Mucosa of stomach (tissue), 1 donor: Measurements from ENCODE around the gene PSAP.

ENCODE experiments used
- H3K27me3 ChIP-seq: one replicate; pipeline ENCODE4 v1.7.0; 2013; ENCODE audit warnings: mild to moderate bottlenecking, low read length; ENCODE audit not compliant: control insufficient read depth, insufficient read depth
- H3K36me3 ChIP-seq: one replicate; pipeline ENCODE4 v1.7.0; 2013; ENCODE audit warnings: low read length; ENCODE audit not compliant: control insufficient read depth, insufficient read depth
- H3K4me1 ChIP-seq: one replicate; pipeline ENCODE4 v1.7.0; 2013; ENCODE audit warnings: mild to moderate bottlenecking, low read length; ENCODE audit not compliant: control insufficient read depth, insufficient read depth
- H3K4me3 ChIP-seq: one replicate; pipeline ENCODE4 v1.7.0; 2013; ENCODE audit warnings: low read length
- H3K9ac ChIP-seq: one replicate; pipeline ENCODE4 v1.7.0; 2013; ENCODE audit warnings: mild to moderate bottlenecking, low read length, moderate library complexity
- H3K9me3 ChIP-seq: one replicate; pipeline ENCODE4 v1.7.0; 2013; ENCODE audit warnings: mild to moderate bottlenecking, low read length, moderate library complexity; ENCODE audit not compliant: control insufficient read depth
- donor health status: Pancreatic carcinoma.

PSAP gene

DNA sequence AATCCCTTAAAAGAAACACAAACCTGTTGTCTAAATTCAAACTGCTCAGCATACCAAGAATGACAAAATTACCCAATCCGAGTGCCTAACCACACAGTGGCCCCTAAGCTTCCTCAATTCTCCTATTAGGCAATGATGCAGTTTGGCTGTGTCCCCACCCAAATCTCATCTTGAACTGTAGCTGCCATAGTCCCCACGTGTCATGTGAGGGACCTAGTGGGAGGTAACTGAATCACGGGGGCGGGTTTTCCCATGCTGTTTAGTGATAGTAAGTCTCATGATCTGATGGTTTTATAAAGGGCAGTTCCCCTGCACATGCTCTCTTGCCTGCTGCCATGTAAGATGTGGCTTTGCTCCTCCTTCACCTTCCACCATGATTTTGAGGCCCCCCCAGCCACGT is 21.9 kb downstream of the PSAP start:
- Histone ChIP-seq H3K4me1 (peaks cover 21% of the 10 kb centered on the region), H3K27me3 (no peaks in the 10 kb centered on the region), H3K9ac (no peak overlapping the region), H3K36me3 (peaks cover 44% of the 10 kb centered on the region), H3K4me3 (no peak overlapping the region), H3K9me3 (no peaks in the 10 kb centered on the region)

DNA sequence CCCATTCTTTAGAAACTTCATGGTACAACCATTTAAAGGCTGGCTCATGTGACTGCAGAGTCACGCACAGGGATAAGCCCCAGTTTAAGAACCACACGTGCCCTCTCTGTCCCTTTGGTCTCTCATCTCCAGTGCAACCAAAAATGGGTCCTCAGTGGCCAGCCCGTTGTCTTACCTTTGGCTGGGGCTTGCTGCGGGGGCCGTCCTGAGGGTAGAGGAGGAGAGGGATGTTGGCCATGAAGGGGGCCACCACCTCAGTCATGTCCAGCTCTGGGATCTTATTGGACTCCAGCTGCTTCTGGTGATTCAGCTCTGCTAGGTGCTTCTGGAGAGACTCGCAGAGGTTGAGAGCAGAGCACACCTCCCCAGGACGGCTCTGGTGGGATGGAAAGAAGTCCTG is 22.3 kb downstream of the PSAP start:
- peaks cover 19% of the 10 kb centered on the region for H3K4me1 ChIP-seq
- no peaks in the 10 kb centered on the region for H3K9me3 ChIP-seq
- H3K9ac ChIP-seq, result no peak overlapping the region
- no peak overlapping the region for H3K4me3 ChIP-seq
- no peaks in the 10 kb centered on the region for H3K27me3 ChIP-seq
- peaks cover 39% of the 10 kb centered on the region for H3K36me3 ChIP-seq

DNA sequence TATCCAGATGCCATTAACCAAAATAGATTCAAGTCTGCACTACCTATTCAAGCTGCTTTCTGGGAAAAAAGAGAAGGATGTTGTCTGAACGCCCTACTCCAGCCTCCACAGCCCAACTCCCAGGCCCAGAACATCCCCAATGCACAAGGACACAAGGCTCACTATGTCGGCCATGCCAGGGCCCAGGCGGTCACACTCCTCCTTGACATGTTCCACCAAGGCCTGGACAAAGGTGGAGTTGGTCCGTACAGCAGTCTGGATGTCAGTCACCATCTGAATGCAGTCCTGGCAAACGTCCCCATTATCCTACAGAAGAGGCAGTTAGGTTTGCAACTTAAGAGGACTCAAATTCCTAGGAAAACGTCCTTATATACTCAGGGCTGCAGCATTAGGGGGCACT is 23.2 kb downstream of the PSAP start:
- Histone ChIP-seq H3K4me3 (no peak overlapping the region), H3K9me3 (no peaks in the 10 kb centered on the region), H3K4me1 (peaks cover 13% of the 10 kb centered on the region), H3K27me3 (no peaks in the 10 kb centered on the region), H3K9ac (no peak overlapping the region), H3K36me3 (peaks cover 40% of the 10 kb centered on the region)

DNA sequence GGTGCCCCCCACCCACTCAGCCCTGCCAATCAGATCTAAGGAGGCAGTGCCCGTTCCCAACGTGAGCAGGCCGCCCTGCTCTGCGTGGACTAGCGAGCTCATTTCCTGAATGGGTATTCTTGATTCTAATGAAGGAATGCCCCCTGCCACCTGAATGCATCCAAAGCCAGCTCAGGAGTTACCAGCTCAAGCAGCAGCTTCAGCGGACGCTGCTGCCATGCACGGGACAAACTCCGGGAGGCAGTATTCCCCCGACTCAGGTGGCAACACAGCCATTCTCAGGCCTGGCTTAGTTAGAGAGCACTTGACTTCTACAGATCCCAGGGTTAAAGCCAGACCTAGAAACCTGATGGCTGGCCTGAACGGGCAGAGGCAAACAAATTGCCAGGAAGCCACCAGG is 25.8 kb downstream of the PSAP start:
- Histone ChIP-seq H3K4me1 (no peaks in the 10 kb centered on the region), H3K9ac (no peak overlapping the region), H3K36me3 (peaks cover 34% of the 10 kb centered on the region)

DNA sequence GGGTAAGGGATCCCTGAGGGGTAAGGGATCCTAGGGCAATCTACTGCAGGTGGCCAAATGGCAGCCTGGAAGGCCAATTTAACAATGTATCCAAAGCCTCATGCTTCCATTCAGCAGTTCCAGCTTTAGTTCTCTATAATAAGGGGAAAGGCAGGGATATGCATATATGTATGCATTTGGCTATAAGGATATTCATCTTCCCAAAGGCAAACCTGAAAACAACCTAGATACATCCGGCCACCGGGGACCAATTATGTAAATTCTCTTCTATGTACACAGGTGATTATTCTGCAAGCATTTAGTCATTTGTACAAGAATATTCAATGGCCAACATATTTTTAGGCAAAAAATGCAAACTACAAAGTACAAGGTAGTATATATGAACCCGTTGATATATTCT is 26.7 kb downstream of the PSAP start:
- no peaks in the 10 kb centered on the region for H3K4me1 ChIP-seq
- H3K9me3 ChIP-seq, result no peaks in the 10 kb centered on the region
- no peak overlapping the region for H3K4me3 ChIP-seq
- H3K27me3 ChIP-seq, result no peaks in the 10 kb centered on the region
- H3K36me3 ChIP-seq, result peaks cover 38% of the 10 kb centered on the region
- no peak overlapping the region for H3K9ac ChIP-seq

More for the DNA sequence above, 25.8 kb downstream of the PSAP start:
- no peak overlapping the region for H3K4me3 ChIP-seq
- H3K9me3 ChIP-seq, result no peaks in the 10 kb centered on the region
- no peaks in the 10 kb centered on the region for H3K27me3 ChIP-seq

DNA sequence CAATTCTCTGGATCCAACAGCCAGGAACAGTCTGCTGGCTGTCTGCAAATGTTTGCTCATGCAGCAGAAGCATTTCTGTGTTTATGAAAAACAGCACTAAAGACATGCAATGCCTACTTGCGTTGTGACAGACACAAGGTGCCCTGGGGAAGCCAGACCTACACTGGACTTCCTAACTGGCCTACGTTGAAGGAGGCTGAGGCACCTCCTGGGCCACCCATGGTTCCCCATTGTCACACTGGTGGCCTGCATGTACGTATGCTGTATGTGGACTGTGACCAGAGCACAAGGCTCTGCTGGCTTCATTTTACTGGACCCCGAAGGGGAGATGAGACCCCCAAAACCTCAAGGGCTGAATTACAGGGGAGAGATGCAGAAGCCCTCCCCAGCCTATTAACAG is 27.7 kb downstream of the PSAP start:
- no peak overlapping the region for H3K4me3 ChIP-seq
- no peaks in the 10 kb centered on the region for H3K27me3 ChIP-seq
- H3K9me3 ChIP-seq, result no peaks in the 10 kb centered on the region
- H3K4me1 ChIP-seq, result no peaks in the 10 kb centered on the region
- H3K9ac ChIP-seq, result no peak overlapping the region
- peaks cover 40% of the 10 kb centered on the region for H3K36me3 ChIP-seq

DNA sequence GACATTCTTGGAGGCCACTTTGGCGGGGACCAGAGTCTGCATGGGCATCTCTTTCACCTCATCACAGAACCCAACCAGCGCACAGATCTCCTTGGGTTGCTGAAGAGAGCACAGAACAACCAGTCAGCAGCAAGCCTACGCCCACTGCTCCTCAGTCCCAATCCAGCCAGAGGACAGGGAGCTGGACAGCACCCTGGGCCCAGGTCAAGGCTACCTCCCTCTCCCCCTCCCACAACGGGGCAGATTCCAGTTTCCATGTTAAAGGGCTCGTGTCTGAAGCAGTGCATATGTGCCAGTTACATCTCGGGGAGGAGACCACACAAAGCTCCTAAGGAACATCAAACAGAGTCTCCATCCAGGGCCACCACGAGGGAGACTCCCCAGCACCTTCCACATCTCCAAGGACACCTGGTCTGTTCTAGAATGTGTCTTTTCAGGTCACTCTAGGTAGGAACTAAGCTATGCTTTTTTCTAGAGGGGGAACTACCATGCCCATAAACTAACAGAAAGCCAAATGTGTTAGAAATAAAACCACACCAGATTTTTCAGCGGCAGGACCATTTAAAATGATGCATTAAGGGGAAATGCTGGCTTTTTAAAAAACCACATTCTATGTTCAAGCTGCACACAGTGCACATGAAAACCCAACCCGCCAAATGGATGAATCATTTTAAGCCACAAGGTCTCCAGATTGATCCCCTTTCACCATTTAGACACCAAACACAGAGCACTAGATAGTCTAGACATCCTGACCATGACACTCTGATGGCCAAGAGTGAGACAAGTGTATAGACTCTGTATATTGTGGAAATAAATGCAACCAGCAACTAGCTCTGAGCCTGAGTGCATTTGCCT is 28.9 kb downstream of the PSAP start:
- Histone ChIP-seq H3K4me1 (no peaks in the 10 kb centered on the region), H3K9ac (no peak overlapping the region), H3K36me3 (peaks cover 33% of the 10 kb centered on the region)

DNA sequence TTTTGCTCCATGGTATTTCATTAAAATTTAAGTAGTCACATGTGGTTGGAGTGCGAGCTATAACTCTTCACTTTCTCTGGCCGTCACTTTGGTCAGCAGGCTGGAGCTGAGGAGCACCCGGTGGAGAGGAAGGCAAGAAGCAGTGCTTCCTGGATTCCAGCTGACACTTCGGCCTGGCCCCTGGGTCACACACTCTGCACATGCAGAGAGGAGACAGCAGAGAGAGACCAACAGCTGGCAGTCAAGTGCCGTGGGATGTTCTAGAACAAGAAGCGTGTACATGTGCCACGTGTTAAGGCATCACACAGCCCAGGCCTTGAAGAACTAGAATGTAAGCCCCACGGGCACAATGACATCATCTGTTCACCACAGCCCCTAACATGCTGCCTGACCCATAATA is 30.1 kb downstream of the PSAP start:
- no peak overlapping the region for H3K9ac ChIP-seq
- no peaks in the 10 kb centered on the region for H3K4me1 ChIP-seq
- no peaks in the 10 kb centered on the region for H3K27me3 ChIP-seq
- H3K9me3 ChIP-seq, result no peaks in the 10 kb centered on the region
- H3K4me3 ChIP-seq, result no peak overlapping the region
- peaks cover 25% of the 10 kb centered on the region for H3K36me3 ChIP-seq

More for the DNA sequence above, 28.9 kb downstream of the PSAP start:
- Histone ChIP-seq H3K9me3 (no peaks in the 10 kb centered on the region), H3K4me3 (no peak overlapping the region), H3K27me3 (no peaks in the 10 kb centered on the region)

DNA sequence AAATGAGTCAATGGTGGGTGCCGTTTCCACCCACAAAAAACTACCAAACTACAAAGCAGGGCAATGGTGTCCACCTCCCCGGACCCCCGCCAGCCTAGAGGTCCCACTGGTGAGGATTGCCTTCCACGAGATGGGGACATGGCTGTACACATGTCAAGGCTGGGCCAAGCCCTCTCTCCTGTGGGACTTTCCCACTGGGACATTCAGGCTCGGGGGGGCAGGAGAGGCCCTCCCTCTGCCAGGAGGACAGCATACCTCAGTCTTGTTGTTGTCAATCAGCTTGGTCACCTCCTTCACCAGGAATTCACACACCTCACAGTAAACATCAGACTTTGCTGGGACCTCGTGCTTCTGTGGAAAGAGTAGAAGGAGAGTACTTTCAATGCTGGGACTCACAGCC is 31.1 kb downstream of the PSAP start:
- Histone ChIP-seq H3K9ac (no peak overlapping the region), H3K9me3 (no peaks in the 10 kb centered on the region), H3K27me3 (no peaks in the 10 kb centered on the region), H3K36me3 (peaks cover 20% of the 10 kb centered on the region), H3K4me1 (no peaks in the 10 kb centered on the region), H3K4me3 (no peak overlapping the region)

DNA sequence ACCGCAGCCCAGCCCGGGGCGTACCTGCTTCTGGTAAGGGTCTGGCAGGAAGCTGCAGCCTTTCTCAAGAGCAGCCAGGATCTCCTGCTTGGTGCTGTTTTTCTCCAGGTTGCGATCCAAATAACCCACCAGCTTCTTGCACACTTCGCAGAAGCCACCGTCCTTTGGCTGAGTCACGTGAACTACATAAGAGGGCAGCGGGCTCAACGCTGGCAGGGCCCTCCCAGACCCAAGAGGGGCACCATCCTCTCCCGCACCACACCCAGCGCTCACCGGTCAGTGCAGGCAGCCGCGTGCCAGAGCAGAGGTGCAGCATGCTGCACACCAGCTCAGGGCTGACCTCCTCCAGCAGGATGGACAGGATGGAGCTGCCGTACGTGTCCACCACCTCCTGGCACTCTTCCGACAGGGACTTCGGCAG is 31.6 kb downstream of the PSAP start:
- no peaks in the 10 kb centered on the region for H3K27me3 ChIP-seq
- H3K9ac ChIP-seq, result no peak overlapping the region
- no peaks in the 10 kb centered on the region for H3K9me3 ChIP-seq
- H3K36me3 ChIP-seq, result peaks cover 19% of the 10 kb centered on the region
- no peak overlapping the region for H3K4me3 ChIP-seq
- no peaks in the 10 kb centered on the region for H3K4me1 ChIP-seq

DNA sequence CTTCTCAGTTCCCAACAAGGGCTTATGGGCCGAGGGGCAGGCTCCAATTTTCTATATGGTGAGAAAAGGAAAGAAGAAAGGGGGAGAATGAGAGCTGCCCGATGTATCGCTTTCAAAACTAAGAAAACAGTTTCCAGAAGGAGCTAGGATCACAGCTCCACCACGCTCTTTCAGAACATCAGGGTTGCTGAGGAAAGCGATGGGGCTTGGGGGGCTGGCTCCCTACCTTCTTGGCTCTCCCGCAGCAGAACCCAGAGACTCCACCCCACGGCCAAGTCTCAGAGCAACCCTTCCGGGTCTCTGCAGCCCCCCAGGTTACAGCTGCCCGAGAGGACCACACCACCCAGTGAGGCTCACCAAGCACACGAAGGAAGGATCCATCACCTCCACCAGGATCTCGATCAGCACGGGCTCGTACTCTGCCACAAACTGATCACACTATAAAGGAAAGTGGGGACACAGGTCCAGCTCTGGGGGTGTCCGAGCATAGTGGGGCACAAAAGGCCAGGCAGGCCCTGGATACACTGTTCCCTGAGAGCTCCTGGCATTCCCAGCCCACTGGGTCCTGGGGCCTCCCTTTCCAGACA is 32.3 kb downstream of the PSAP start:
- Histone ChIP-seq H3K4me1 (no peaks in the 10 kb centered on the region), H3K27me3 (no peaks in the 10 kb centered on the region), H3K9me3 (no peaks in the 10 kb centered on the region), H3K36me3 (peaks cover 19% of the 10 kb centered on the region), H3K9ac (no peak overlapping the region), H3K4me3 (no peak overlapping the region)

DNA sequence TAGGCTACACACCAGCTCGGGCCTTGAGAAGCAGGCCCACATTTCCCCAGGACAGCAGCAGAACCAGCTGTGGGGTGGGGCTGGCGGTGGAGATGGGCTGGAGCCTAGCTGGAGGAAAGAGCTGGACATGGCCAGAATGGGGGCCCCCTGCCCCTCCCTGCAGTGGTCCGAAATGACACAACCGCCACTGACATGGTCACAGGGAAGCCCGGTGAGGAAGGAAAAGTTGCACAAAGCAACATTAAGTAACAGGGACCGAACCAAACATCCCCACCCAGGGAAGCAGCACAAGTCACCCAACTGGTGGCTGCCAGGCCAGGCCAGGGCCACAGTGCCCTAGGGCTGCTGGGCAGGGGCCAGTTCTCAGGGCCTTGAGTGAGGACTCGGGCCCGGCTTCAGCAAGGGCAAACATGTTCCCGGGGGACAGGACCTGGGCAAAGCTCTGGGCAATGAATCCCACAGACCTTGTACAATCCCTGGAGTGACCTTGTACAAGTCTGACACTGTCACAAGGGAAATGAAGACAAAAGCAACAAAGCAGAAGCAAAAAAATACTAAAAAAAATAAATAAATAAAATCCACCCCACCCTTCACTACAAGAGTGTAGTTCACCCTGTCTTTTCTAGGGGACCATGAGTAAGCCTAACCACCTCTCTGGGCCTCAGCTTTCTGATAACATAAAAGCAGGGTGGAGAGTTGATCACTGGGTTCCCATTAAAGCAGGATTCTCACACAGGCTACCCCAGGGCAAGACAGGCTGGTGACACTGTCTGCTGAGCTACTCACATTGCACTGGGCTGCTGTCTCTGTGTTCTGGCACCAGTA is 33.0 kb downstream of the PSAP start:
- H3K36me3 ChIP-seq, result peaks cover 15% of the 10 kb centered on the region
- H3K9me3 ChIP-seq, result no peaks in the 10 kb centered on the region
- no peak overlapping the region for H3K9ac ChIP-seq
- H3K27me3 ChIP-seq, result no peaks in the 10 kb centered on the region
- H3K4me3 ChIP-seq, result no peak overlapping the region
- no peaks in the 10 kb centered on the region for H3K4me1 ChIP-seq
